HG02623 (cell line): ENCODE results near the gene IL37.

Experiments
- ATAC-seq: cut with Tn5 transposase; IDR thresholded peaks from one replicate; pipeline ENCODE4 v1.9.1; 2021; ENCODE audit warnings: moderate library complexity; ENCODE audit not compliant: unreplicated experiment

The IL37 gene

GRCh38 chr2:112957511-112957910 lies 46.5 kb downstream of the IL37 start:
- no peak for ATAC-seq

- ATAC-seq = no peak
These were observed 47.6 kb downstream of the IL37 start for GRCh38 chr2:112958428-112959108.

GRCh38 chr2:112959109-112959812 lies 48.3 kb downstream of the IL37 start:
- no peak for ATAC-seq

GRCh38 chr2:112960230-112960825 lies 49.4 kb downstream of the IL37 start:
- ATAC-seq = no peak

GRCh38 chr2:112962308-112963175 lies 51.6 kb downstream of the IL37 start:
- no peak for ATAC-seq

GRCh38 chr2:112967023-112967422 lies 56.1 kb downstream of the IL37 start:
- no peak for ATAC-seq
